HEK293 (cell line): ENCODE data around the gene CCDC85C.

ENCODE experiments used
- YY1 ChIP-seq: fragments of 450-650 bp; formaldehyde crosslinking; IDR thresholded peaks from 2 replicates; pipeline ENCODE4 v1.5.1; 2018; ENCODE audit warnings: missing biosample characterization, missing genetic modification characterization
- ZBTB7A ChIP-seq: fragments of 450-650 bp; formaldehyde crosslinking; IDR thresholded peaks from 2 replicates; pipeline ENCODE4 v1.5.1; 2016; ENCODE audit warnings: low read depth, missing biosample characterization, missing genetic modification characterization
- ZNF155 ChIP-seq: fragments of 450-650 bp; formaldehyde crosslinking; IDR thresholded peaks from 2 replicates; pipeline ENCODE4 v1.5.1; 2016; ENCODE audit warnings: missing biosample characterization, missing genetic modification characterization
- ZNF175 ChIP-seq: fragments of 450-650 bp; formaldehyde crosslinking; IDR thresholded peaks from 2 replicates; pipeline ENCODE4 v1.5.1; 2016; ENCODE audit warnings: missing biosample characterization, missing genetic modification characterization
- ZSCAN18 ChIP-seq: fragments of 450-650 bp; formaldehyde crosslinking; IDR thresholded peaks from 2 replicates; pipeline ENCODE4 v1.5.1; 2016; ENCODE audit warnings: missing biosample characterization, missing genetic modification characterization
- TF ChIP-seq, protein P1 (sequence below): fragments of 450-650 bp; formaldehyde crosslinking; IDR thresholded peaks from 2 replicates; pipeline ENCODE4 v1.5.1; 2016; ENCODE audit warnings: missing biosample characterization, missing genetic modification characterization

DNA sequence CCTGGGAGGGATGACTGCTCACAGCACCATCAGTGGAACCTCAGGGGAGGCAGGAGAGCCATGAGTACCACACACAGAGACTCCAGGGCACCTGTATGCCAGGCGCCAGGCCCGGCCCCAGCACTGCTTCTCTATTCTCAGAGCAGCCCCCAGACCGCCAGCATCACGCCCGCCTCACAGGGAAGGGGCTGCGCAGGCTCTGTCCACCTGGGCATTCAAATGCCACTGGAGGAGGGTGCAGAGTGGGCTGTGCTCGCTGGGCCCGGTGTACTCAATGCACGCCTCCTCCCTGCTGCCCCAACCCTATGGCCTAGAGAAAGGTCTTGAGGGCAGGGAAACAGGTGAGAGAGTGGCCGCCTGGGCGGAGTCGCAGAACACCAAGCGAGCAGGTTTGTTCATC lies 43.6 kb downstream of the CCDC85C start:
- no peak for TF ChIP-seq ZNF155 (tag by site-specific recombination)
- TF ChIP-seq YY1 (tag by site-specific recombination) = no peak
- TF ChIP-seq, protein P1, sequence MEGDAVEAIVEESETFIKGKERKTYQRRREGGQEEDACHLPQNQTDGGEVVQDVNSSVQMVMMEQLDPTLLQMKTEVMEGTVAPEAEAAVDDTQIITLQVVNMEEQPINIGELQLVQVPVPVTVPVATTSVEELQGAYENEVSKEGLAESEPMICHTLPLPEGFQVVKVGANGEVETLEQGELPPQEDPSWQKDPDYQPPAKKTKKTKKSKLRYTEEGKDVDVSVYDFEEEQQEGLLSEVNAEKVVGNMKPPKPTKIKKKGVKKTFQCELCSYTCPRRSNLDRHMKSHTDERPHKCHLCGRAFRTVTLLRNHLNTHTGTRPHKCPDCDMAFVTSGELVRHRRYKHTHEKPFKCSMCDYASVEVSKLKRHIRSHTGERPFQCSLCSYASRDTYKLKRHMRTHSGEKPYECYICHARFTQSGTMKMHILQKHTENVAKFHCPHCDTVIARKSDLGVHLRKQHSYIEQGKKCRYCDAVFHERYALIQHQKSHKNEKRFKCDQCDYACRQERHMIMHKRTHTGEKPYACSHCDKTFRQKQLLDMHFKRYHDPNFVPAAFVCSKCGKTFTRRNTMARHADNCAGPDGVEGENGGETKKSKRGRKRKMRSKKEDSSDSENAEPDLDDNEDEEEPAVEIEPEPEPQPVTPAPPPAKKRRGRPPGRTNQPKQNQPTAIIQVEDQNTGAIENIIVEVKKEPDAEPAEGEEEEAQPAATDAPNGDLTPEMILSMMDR = no peak
- no peak for TF ChIP-seq ZBTB7A (tag by site-specific recombination)
- no peak for TF ChIP-seq ZSCAN18 (tag by site-specific recombination)
- no peak for TF ChIP-seq ZNF175
